A549 treated with Mapracorat at 1 μM for 4 hours (cell line): Measurements from ENCODE around the gene PRR20C. TPM values are rescaled to one million over a fixed set of nuclear protein-coding genes. Genes with fewer than 3 reads are reported as not detected.

Source experiments
- total RNA-seq: library from RNA; stranded (reverse); fragments of 200-300 nt; extraction: Qiagen RNA extraction; gene quantifications from 5 replicates; pipeline ENCODE4 v1.2.3, GENCODE V29; 2022

The PRR20C gene
- total RNA-seq: not detected in 5 replicates

GRCh38 chr13:57153761-57154160 is at the start of gene PRR20C:
PRR20C (plus strand) TSS chr13:57154061; CDS start chr13:57154448, 387 bp downstream.

GRCh38 chr13:57140235-57140968 is 13.5 kb upstream of the PRR20C start, which contains the start of gene PRR20A:
PRR20A (plus strand) TSS chr13:57140918; CDS start chr13:57141305, 387 bp downstream.

GRCh38 chr13:57147188-57147587 is 6.7 kb upstream of the PRR20C start, which contains the start of gene PRR20B:
PRR20B (plus strand) TSS chr13:57147488; CDS start chr13:57147875, 387 bp downstream.

GRCh38 chr13:57160332-57160731 is 6.5 kb downstream of the PRR20C start, which contains the start of gene PRR20D:
PRR20D (plus strand) TSS chr13:57160632; CDS start chr13:57161019, 387 bp downstream.

GRCh38 chr13:57166897-57167296 is 13.0 kb downstream of the PRR20C start, which contains the start of gene PRR20E:
PRR20E (plus strand) TSS chr13:57167197; CDS start chr13:57167584, 387 bp downstream.

Other genes starting within 250 kb of the PRR20C start
- not detected in 5 replicates for gene PRR20A, start 13.1 kb upstream of the PRR20C start, total RNA-seq
- gene PRR20B, start 6.6 kb upstream of the PRR20C start, total RNA-seq: not detected in 5 replicates
- gene PRR20D, start 6.6 kb downstream of the PRR20C start, total RNA-seq: not detected in 5 replicates
- gene PRR20E, start 13.1 kb downstream of the PRR20C start, total RNA-seq: not detected in 5 replicates